Measurements from ENCODE around the gene CFAP46. TPM values are rescaled to one million over a fixed set of nuclear protein-coding genes. Genes with fewer than 3 reads are reported as not detected.

The CFAP46 gene
- polyA plus RNA-seq, 1 donor from 2014 or later = 2.6 TPM

GRCh38 chr10:132958883-132959558 is 16.7 kb upstream of the CFAP46 start:
- H3K9ac ChIP-seq (ENCODE audit: low read length) = no peak overlapping the region
- no peaks in the 10 kb centered on the region for H3K9me3 ChIP-seq (ENCODE audit: low read length)
- H3K4me2 ChIP-seq (ENCODE audit: low read length) = no peak overlapping the region
- H3K27ac ChIP-seq (ENCODE audit: low read length) = no peak overlapping the region
- H3F3A ChIP-seq (ENCODE audit: insufficient read depth, low read length, poor library complexity, severe bottlenecking) = no peaks in the 10 kb centered on the region
- H3K36me3 ChIP-seq (ENCODE audit: insufficient read depth, low read length) = no peaks in the 10 kb centered on the region
- H3K9me2 ChIP-seq (ENCODE audit: insufficient read depth, low read length) = no peaks in the 10 kb centered on the region
- H2AFZ ChIP-seq (ENCODE audit: low read depth, low read length) = no peak overlapping the region
- TF ChIP-seq RAD21 (conservative IDR thresholded peaks at IDR 0.05) (no peak), POLR2AphosphoS5 (IDR thresholded peaks at IDR 0.05) (no peak), EZH2 (IDR thresholded peaks at IDR 0.05; ENCODE audit: borderline replicate concordance, insufficient read depth, low read length, poor library complexity, severe bottlenecking) (no peak), CTCF (IDR thresholded peaks at IDR 0.05; ENCODE audit: poor library complexity, severe bottlenecking) (no peak), REST (IDR thresholded peaks at IDR 0.05; ENCODE audit: borderline replicate concordance) (no peak), MXI1 (conservative IDR thresholded peaks at IDR 0.05; ENCODE audit: poor library complexity, severe bottlenecking) (no peak), TAF1 (IDR thresholded peaks at IDR 0.05; ENCODE audit: low read depth) (no peak), SMC3 (conservative IDR thresholded peaks at IDR 0.05; ENCODE audit: poor library complexity) (no peak), EP300 (conservative IDR thresholded peaks at IDR 0.05; ENCODE audit: poor library complexity, severe bottlenecking) (no peak)
- no peaks in the 10 kb centered on the region for H3K79me2 ChIP-seq (replicated peaks; ENCODE audit: insufficient read depth, low read length)
- H4K20me1 ChIP-seq (ENCODE audit: insufficient read depth) = no peaks in the 10 kb centered on the region
- H3K27me3 ChIP-seq (ENCODE audit: insufficient read depth, low read depth, low read length) = no peaks in the 10 kb centered on the region
- H3K4me3 ChIP-seq (ENCODE audit: low read length) = no peak overlapping the region

GRCh38 chr10:132957981-132958882 is 15.9 kb upstream of the CFAP46 start:
- Histone ChIP-seq H3K4me2 (ENCODE audit: low read length) (no peak overlapping the region), H3K9ac (ENCODE audit: low read length) (no peak overlapping the region), H3K9me2 (ENCODE audit: insufficient read depth, low read length) (no peaks in the 10 kb centered on the region), H3K9me3 (ENCODE audit: low read length) (no peaks in the 10 kb centered on the region), H3K36me3 (ENCODE audit: insufficient read depth, low read length) (no peaks in the 10 kb centered on the region), H4K20me1 (ENCODE audit: insufficient read depth) (no peaks in the 10 kb centered on the region), H2AFZ (ENCODE audit: low read depth, low read length) (no peak overlapping the region), H3F3A (ENCODE audit: insufficient read depth, low read length, poor library complexity, severe bottlenecking) (no peaks in the 10 kb centered on the region), H3K4me3 (ENCODE audit: low read length) (no peak overlapping the region), H3K27me3 (ENCODE audit: insufficient read depth, low read depth, low read length) (no peaks in the 10 kb centered on the region), H3K27ac (ENCODE audit: low read length) (no peak overlapping the region), H3K79me2 (replicated peaks; ENCODE audit: insufficient read depth, low read length) (no peaks in the 10 kb centered on the region)
- no peak for TF ChIP-seq TAF1 (IDR thresholded peaks at IDR 0.05; ENCODE audit: low read depth)
- no peak for TF ChIP-seq POLR2AphosphoS5 (IDR thresholded peaks at IDR 0.05)
- no peak for TF ChIP-seq REST (IDR thresholded peaks at IDR 0.05; ENCODE audit: borderline replicate concordance)
- TF ChIP-seq EP300 (conservative IDR thresholded peaks at IDR 0.05; ENCODE audit: poor library complexity, severe bottlenecking) = no peak
- no peak for TF ChIP-seq RAD21 (conservative IDR thresholded peaks at IDR 0.05)
- no peak for TF ChIP-seq MXI1 (conservative IDR thresholded peaks at IDR 0.05; ENCODE audit: poor library complexity, severe bottlenecking)
- TF ChIP-seq EZH2 (IDR thresholded peaks at IDR 0.05; ENCODE audit: borderline replicate concordance, insufficient read depth, low read length, poor library complexity, severe bottlenecking) = no peak
- no peak for TF ChIP-seq SMC3 (conservative IDR thresholded peaks at IDR 0.05; ENCODE audit: poor library complexity)

All from neural cell (in vitro differentiated cells).